Ishikawa (cell line): ENCODE data around the gene THAP3.

Source experiments
- CEBPB ChIP-seq: IDR thresholded peaks from 2 replicates; pipeline ENCODE4 v1.6.1; 2012
- CREB1 ChIP-seq: IDR thresholded peaks from 2 replicates; pipeline ENCODE4 v1.6.1; 2012; ENCODE audit warnings: low read depth
- EGR1 ChIP-seq: IDR thresholded peaks from 2 replicates; pipeline ENCODE4 v1.6.1; 2012
- EP300 ChIP-seq: IDR thresholded peaks from 2 replicates; pipeline ENCODE4 v1.6.1; 2012; ENCODE audit warnings: borderline replicate concordance
- FOXM1 ChIP-seq: IDR thresholded peaks from 2 replicates; pipeline ENCODE4 v1.6.1; 2012; ENCODE audit warnings: low read depth, borderline replicate concordance
- NFIC ChIP-seq: IDR thresholded peaks from 2 replicates; pipeline ENCODE4 v1.6.1; 2012
- RAD21 ChIP-seq: IDR thresholded peaks from 2 replicates; pipeline ENCODE4 v1.6.1; 2012; ENCODE audit warnings: low read depth
- TAF1 ChIP-seq: IDR thresholded peaks from 2 replicates; pipeline ENCODE4 v1.6.1; 2012; ENCODE audit warnings: low read depth, mild to moderate bottlenecking
- TCF12 ChIP-seq: IDR thresholded peaks from 2 replicates; pipeline ENCODE4 v1.6.1; 2012; ENCODE audit warnings: low read depth
- TEAD4 ChIP-seq: IDR thresholded peaks from 2 replicates; pipeline ENCODE4 v1.6.1; 2012
- YY1 ChIP-seq: IDR thresholded peaks from 2 replicates; pipeline ENCODE4 v1.6.1; 2012; ENCODE audit warnings: low read depth
- ZBTB7A ChIP-seq: IDR thresholded peaks from 2 replicates; pipeline ENCODE4 v1.6.1; 2012; ENCODE audit warnings: low read depth
- TF ChIP-seq, protein P1 (sequence below): IDR thresholded peaks from 2 replicates; pipeline ENCODE4 v1.6.1; 2012
- TF ChIP-seq, protein P2 (sequence below): IDR thresholded peaks from 2 replicates; pipeline ENCODE4 v1.6.1; 2012; ENCODE audit warnings: low read depth, mild to moderate bottlenecking
- TF ChIP-seq, protein P3 (sequence below): IDR thresholded peaks from 2 replicates; pipeline ENCODE4 v1.6.1; 2012

The THAP3 gene

DNA sequence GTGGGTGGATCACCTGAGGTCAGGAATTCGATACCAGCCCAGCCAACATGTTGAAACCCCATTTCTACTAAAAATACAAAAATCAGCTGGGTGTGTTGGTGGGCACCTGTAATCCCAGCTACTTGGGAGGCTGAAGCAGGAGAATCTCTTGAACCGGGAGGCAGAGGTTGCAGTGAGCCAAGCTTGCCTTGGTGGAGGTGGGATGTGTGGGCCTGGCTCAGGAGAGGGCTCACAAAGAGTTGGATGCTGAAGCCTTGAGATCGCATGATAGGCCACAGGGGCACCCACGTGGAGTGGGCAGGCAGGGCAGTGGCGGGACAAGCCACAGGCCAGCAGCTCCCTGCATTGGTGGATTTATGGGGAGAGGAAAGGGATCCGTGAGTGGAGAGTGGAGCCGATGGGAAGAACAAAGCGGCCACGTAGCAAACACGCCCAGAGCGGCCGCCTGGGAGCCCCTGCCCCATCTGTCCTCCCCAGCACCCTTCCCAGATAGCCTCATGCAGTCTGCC, 4.4 kb downstream of the THAP3 start:
- TF ChIP-seq CREB1 (no peak), NFIC (no peak), TEAD4 (no peak), FOXM1 (no peak), CEBPB (no peak), EGR1 (no peak), ZBTB7A (no peak), TAF1 (no peak), RAD21 (no peak), TCF12 (no peak), EP300 (no peak), YY1 (no peak)
- TF ChIP-seq, protein P1, sequence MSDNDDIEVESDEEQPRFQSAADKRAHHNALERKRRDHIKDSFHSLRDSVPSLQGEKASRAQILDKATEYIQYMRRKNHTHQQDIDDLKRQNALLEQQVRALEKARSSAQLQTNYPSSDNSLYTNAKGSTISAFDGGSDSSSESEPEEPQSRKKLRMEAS = no peak
- TF ChIP-seq, protein P2, sequence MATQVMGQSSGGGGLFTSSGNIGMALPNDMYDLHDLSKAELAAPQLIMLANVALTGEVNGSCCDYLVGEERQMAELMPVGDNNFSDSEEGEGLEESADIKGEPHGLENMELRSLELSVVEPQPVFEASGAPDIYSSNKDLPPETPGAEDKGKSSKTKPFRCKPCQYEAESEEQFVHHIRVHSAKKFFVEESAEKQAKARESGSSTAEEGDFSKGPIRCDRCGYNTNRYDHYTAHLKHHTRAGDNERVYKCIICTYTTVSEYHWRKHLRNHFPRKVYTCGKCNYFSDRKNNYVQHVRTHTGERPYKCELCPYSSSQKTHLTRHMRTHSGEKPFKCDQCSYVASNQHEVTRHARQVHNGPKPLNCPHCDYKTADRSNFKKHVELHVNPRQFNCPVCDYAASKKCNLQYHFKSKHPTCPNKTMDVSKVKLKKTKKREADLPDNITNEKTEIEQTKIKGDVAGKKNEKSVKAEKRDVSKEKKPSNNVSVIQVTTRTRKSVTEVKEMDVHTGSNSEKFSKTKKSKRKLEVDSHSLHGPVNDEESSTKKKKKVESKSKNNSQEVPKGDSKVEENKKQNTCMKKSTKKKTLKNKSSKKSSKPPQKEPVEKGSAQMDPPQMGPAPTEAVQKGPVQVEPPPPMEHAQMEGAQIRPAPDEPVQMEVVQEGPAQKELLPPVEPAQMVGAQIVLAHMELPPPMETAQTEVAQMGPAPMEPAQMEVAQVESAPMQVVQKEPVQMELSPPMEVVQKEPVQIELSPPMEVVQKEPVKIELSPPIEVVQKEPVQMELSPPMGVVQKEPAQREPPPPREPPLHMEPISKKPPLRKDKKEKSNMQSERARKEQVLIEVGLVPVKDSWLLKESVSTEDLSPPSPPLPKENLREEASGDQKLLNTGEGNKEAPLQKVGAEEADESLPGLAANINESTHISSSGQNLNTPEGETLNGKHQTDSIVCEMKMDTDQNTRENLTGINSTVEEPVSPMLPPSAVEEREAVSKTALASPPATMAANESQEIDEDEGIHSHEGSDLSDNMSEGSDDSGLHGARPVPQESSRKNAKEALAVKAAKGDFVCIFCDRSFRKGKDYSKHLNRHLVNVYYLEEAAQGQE = no peak
- TF ChIP-seq, protein P3, sequence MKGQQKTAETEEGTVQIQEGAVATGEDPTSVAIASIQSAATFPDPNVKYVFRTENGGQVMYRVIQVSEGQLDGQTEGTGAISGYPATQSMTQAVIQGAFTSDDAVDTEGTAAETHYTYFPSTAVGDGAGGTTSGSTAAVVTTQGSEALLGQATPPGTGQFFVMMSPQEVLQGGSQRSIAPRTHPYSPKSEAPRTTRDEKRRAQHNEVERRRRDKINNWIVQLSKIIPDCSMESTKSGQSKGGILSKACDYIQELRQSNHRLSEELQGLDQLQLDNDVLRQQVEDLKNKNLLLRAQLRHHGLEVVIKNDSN = no peak

DNA sequence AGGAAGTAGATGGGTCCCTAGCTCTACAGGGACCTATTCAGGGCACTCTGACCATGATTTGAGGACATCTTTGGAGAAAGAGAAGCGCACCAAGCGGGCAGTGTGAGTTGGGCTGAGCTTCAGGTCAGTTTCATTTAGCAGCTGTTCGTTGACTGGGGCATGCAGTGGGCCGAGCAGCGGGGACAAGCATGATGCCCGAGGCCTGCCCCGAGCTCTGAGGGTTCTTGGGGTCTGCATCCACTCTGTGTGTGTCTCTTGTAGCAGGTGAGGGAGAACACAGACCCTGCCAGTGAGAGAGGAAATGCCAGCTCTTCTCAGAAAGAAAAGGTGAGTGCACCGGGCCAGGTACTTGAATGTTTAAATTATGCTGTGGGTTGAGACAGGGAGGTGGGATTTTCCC, 5.4 kb downstream of the THAP3 start:
- no peak for TF ChIP-seq EP300

DNA sequence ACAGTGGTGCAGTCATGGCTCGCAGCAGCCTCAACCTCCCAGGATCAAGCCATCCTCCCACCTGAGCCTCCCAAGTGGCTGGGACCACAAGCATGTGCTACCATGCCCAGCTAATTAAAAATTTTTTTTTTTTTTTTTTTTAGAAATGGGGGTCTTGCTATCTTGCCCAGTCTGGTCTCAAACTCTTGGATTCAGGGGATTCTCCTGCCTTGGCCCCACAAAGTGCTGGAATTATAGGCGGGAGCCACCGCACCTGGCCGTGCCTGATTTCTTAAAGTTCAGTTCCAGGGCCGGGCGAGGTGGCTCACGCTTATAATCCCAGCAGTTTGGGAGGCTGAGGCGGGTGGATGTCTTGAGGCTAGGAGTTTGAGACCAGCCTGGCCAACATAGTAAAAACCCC, 6.4 kb downstream of the THAP3 start:
- no peak for TF ChIP-seq TCF12
- TF ChIP-seq, protein P3 = no peak

DNA sequence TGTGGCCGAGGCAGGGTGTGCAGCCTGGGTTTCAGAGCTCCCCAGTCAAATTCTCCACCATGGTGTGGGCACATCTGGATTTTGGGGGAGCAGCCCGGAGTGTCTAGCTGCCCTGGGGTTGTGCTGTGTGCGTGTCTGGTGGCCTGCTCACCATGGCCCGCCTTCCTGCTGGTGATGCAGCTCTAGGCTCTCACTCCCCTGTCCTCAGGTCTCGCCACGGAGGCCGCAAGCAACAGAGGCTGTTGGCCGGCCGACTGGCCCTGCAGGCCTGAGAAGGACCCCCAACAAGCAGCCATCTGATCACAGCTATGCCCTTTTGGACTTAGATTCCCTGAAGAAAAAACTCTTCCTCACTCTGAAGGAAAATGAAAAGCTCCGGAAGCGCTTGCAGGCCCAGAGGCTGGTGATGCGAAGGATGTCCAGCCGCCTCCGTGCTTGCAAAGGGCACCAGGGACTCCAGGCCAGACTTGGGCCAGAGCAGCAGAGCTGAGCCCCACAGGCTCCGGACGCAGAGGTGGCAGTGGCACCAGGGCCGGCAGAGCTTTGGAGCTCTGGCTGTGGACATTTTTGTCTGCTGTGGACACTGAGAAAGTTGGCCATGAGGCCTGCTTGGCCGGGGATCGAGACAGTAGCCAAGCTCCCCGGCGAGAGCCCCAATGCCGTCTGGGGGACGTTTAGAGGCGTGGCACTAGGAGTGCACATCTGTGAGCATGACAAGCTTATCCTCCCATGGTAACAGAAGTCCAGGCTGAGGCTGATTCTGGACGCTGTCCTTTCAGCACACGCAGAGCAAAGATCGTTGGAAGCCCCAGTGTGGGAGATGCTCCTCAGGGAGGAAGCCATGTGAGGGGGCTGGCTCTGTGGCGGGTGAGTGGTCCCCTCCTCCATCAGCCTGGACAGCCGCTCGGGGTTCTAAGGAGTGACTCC, 8.2 kb downstream of the THAP3 start:
- TF ChIP-seq ZBTB7A = no peak
- no peak for TF ChIP-seq CEBPB

DNA sequence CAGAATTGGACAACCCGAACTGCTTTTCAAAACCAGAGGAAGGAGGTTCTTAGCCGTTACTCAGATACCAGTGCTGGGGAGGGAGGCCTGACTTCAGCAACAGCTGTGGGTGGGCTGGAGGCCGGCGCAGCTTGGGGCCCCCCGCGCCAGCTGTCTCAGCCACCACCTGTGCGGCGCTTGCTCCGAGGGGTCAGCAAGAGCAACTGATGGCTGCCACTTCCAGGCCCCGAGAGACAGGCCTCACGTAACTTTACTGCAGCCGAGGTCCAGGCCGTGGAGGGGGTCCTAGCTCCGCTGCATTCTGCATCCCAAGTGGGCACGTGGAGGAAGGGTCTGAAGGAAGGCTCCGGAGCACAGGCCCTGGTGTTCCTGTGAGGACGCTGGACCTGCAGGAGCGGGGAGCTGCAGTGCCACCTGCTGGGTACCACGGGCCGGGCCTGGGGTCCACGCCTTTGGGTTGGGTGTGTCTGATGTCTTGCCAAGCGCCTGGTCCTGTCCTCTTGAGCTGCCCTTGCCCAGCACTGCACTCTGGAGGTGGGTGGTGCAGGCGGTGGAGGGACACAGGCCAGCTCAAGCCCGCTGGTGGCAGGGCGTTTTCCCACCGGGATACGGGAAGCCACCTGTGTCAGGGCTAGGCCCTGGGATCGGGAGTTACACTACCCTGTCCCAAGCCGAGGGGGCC, 9.8 kb downstream of the THAP3 start:
- no peak for TF ChIP-seq CREB1
- TF ChIP-seq CEBPB = no peak
- no peak for TF ChIP-seq EGR1
- TF ChIP-seq YY1 = no peak
- TF ChIP-seq NFIC = no peak
- no peak for TF ChIP-seq ZBTB7A
- TF ChIP-seq TAF1 = no peak
- peak; percentile 27; the same call in 1 of the 2 replicates for TF ChIP-seq RAD21

DNA sequence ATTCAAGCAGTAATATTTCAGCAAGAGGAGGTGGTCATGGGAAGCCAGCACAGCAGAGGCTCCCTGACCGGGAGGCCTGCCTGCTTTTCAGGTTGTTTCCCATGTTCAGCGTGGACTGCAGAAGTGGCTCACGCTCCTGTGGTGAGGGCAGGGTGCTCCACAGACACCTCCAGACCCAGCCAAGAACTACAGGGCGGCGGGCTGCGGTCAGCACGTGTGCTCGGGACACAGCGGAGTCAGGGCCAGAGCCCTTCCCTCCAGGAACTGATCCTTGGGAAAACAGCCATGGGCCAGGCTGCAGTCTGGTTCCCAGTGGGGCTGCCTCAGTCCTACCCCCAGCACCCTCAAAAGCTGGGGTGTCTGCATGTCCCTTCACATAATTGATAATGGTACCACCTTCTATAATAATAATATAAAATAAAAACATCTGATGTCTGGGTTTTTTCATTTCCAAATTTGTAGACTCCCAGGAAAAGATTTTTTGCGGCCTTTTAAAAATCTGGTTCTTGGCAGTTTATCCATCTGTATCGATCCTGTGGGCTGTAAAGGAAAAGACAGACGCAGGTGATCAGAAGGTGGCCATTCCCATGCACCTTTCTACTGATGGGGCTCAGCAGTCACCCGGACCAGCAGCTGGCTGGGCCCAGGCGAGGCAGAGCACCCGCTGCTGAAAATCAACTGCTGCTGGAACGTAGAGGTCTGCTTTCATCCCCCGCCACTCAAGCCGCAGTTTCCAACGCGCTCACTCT, 10.7 kb downstream of the THAP3 start:
- no peak for TF ChIP-seq EGR1
- no peak for TF ChIP-seq ZBTB7A
- no peak for TF ChIP-seq RAD21
- no peak for TF ChIP-seq EP300
- TF ChIP-seq TAF1 = no peak
- no peak for TF ChIP-seq NFIC
- no peak for TF ChIP-seq CEBPB
- TF ChIP-seq, protein P3 = no peak
- TF ChIP-seq, protein P2 = no peak
